ENCODE results near the gene STK38L. TPM values are rescaled to one million over a fixed set of nuclear protein-coding genes. Genes with fewer than 3 reads are reported as not detected.

Gene STK38L
- total RNA-seq, 4 donors from 2014 or later = 70.0 to 111 (median 79.2) TPM

GRCh38 chr12:27210187-27210586 lies 33.9 kb upstream of the STK38L start:
- 94 to 100% methylated on average over 1 to 2 of the region's 2 CpGs for WGBS, 2 donors (ENCODE audit: low coverage in 1 of 2)
- Histone ChIP-seq H3K4me3 (no peak overlapping the region), H3K4me1 (no peaks in the 10 kb centered on the region), H3K27me3 (no peaks in the 10 kb centered on the region), H3K27ac (no peak overlapping the region), H3K36me3 (no peaks in the 10 kb centered on the region), H3K9me3 (no peaks in the 10 kb centered on the region)
- TF ChIP-seq EP300 (IDR thresholded peaks at IDR 0.05) = no peak
- TF ChIP-seq CTCF (IDR thresholded peaks at IDR 0.05) = no peak
- no peak for TF ChIP-seq POLR2A (IDR thresholded peaks at IDR 0.05)
- TF ChIP-seq POLR2AphosphoS5 (IDR thresholded peaks at IDR 0.05) = no peak
- no peak for ATAC-seq

- WGBS, 2 donors (ENCODE audit: low coverage in 1 of 2) = 82 to 91% methylated on average over 1 of the region's 1 CpG
- no peak overlapping the region for H3K4me3 ChIP-seq
- H3K36me3 ChIP-seq = no peaks in the 10 kb centered on the region
- no peak overlapping the region for H3K27ac ChIP-seq
- no peaks in the 10 kb centered on the region for H3K9me3 ChIP-seq
- H3K27me3 ChIP-seq = no peaks in the 10 kb centered on the region
- no peak for TF ChIP-seq POLR2A (IDR thresholded peaks at IDR 0.05)
- TF ChIP-seq CTCF (IDR thresholded peaks at IDR 0.05) = no peak
- TF ChIP-seq POLR2AphosphoS5 (IDR thresholded peaks at IDR 0.05) = no peak
- TF ChIP-seq EP300 (IDR thresholded peaks at IDR 0.05) = no peak
- no peak for ATAC-seq
- H3K4me1 ChIP-seq = no peaks in the 10 kb centered on the region
Measured at GRCh38 chr12:27212861-27213260, 31.2 kb upstream of the STK38L start.

- no peaks in the 10 kb centered on the region for H3K4me1 ChIP-seq
- no peaks in the 10 kb centered on the region for H3K27me3 ChIP-seq
- H3K27ac ChIP-seq = no peak overlapping the region
- no peaks in the 10 kb centered on the region for H3K36me3 ChIP-seq
- no peak overlapping the region for H3K4me3 ChIP-seq
- 88 to 92% methylated on average over 1 to 2 of the region's 2 CpGs for WGBS, 2 donors (ENCODE audit: low coverage in 1 of 2)
- TF ChIP-seq POLR2A (IDR thresholded peaks at IDR 0.05) = no peak
- TF ChIP-seq POLR2AphosphoS5 (IDR thresholded peaks at IDR 0.05) = no peak
- TF ChIP-seq CTCF (IDR thresholded peaks at IDR 0.05) = no peak
- TF ChIP-seq EP300 (IDR thresholded peaks at IDR 0.05) = no peak
- ATAC-seq = no peak
- H3K9me3 ChIP-seq = no peaks in the 10 kb centered on the region
Measured at GRCh38 chr12:27213304-27213703, 30.8 kb upstream of the STK38L start.

GRCh38 chr12:27213830-27214787 lies 30.0 kb upstream of the STK38L start:
- WGBS, 2 donors (ENCODE audit: low coverage in 1 of 2) = 50 to 82% methylated on average over 1 to 2 of the region's 9 CpGs
- Histone ChIP-seq H3K9me3 (no peaks in the 10 kb centered on the region), H3K4me1 (no peaks in the 10 kb centered on the region), H3K36me3 (no peaks in the 10 kb centered on the region), H3K27ac (no peak overlapping the region), H3K4me3 (no peak overlapping the region), H3K27me3 (no peaks in the 10 kb centered on the region)
- TF ChIP-seq EP300 (IDR thresholded peaks at IDR 0.05) (no peak), CTCF (IDR thresholded peaks at IDR 0.05) (no peak), POLR2AphosphoS5 (IDR thresholded peaks at IDR 0.05) (no peak), POLR2A (IDR thresholded peaks at IDR 0.05) (no peak)
- no peak for ATAC-seq

GRCh38 chr12:27217590-27217989 lies 26.5 kb upstream of the STK38L start:
- ATAC-seq = no peak
- 88 to 92% methylated on average over 1 to 2 of the region's 2 CpGs for WGBS, 2 donors (ENCODE audit: low coverage in 1 of 2)
- TF ChIP-seq CTCF (IDR thresholded peaks at IDR 0.05) (no peak), EP300 (IDR thresholded peaks at IDR 0.05) (no peak)
- Histone ChIP-seq H3K36me3 (no peaks in the 10 kb centered on the region), H3K27ac (no peak overlapping the region), H3K9me3 (no peaks in the 10 kb centered on the region), H3K4me3 (no peak overlapping the region), H3K27me3 (no peaks in the 10 kb centered on the region), H3K4me1 (peaks cover 0 to 12% (median 7%) of the 10 kb centered on the region in 3 donors)
